K562 (cell line): ENCODE data around the gene CENPN. TPM values are rescaled to one million over a fixed set of nuclear protein-coding genes. Genes with fewer than 3 reads are reported as not detected.

ENCODE experiments used
- ARID3B ChIP-seq: fragments of 250-450 bp; sonication (Bioruptor Pico); IDR thresholded peaks from 2 replicates; pipeline ENCODE4 v1.4.0; 2020; ENCODE audit warnings: borderline replicate concordance
- ATF1 ChIP-seq, 2 experiments: fragments of 450-650 bp in 1 of 2; IDR thresholded peaks; 2 replicates each; pipeline ENCODE4 v1.6.1; 2016; ENCODE audit warnings: missing compliant biosample characterization in 1 of 2, missing genetic modification characterization in 1 of 2
- CC2D1A ChIP-seq: fragments of 450-650 bp; IDR thresholded peaks from 2 replicates; pipeline ENCODE4 v1.6.1; 2017; ENCODE audit warnings: mild to moderate bottlenecking
- E2F3 ChIP-seq: fragments of 250-450 bp; sonication (Bioruptor Pico); IDR thresholded peaks from 2 replicates; pipeline ENCODE4 v1.4.0; 2020; ENCODE audit warnings: mild to moderate bottlenecking
- FOXJ3 ChIP-seq: sonication (generic); formaldehyde crosslinking; IDR thresholded peaks from 2 replicates; pipeline ENCODE4 v1.4.0; 2020; ENCODE audit warnings: mild to moderate bottlenecking, missing genetic modification reagents
- HDGF ChIP-seq: fragments of 450-650 bp; IDR thresholded peaks from 2 replicates; pipeline ENCODE4 v1.6.1; 2016
- HIVEP1 ChIP-seq: fragments of 250-450 bp; sonication (Bioruptor Pico); IDR thresholded peaks from 2 replicates; pipeline ENCODE4 v1.4.0; 2020; ENCODE audit warnings: mild to moderate bottlenecking
- MLLT1 ChIP-seq, 2 experiments: fragments of 450-650 bp; IDR thresholded peaks; 2 replicates each; pipeline ENCODE4 v1.6.1; 2016
- PURB ChIP-seq: sonication (generic); formaldehyde crosslinking; IDR thresholded peaks from 2 replicates; pipeline ENCODE4 v1.9.0; 2021; ENCODE audit warnings: low read depth, mild to moderate bottlenecking, missing genetic modification reagents
- RUNX1 ChIP-seq: sonication (generic); IDR thresholded peaks from 2 replicates; pipeline ENCODE4 v1.6.1; 2016; ENCODE audit warnings: antibody characterized with exemption, low read depth
- SRF ChIP-seq, 2 experiments: fragments of 250-450, 450-650 bp in 1 of 2; sonication (Bioruptor Pico) in 1 of 2; sonication (generic) in 1 of 2; formaldehyde crosslinking; IDR thresholded peaks; 2 replicates each; pipeline versions ENCODE4 v1.5.0 to v1.5.1; 2020 to 2022; ENCODE audit warnings: mild to moderate bottlenecking in 1 of 2, missing genetic modification reagents in 1 of 2
- TBL1XR1 ChIP-seq, 2 experiments: IDR thresholded peaks; 2 replicates each; pipeline ENCODE4 v1.6.1; 2012; ENCODE audit warnings: improper control_type of control experiment in 2 of 2, low read length in 2 of 2, mild to moderate bottlenecking in 1 of 2
- TFE3 ChIP-seq: fragments of 450-650 bp; formaldehyde crosslinking; IDR thresholded peaks from 2 replicates; pipeline ENCODE4 v1.4.0; 2020; ENCODE audit warnings: mild to moderate bottlenecking, mixed read lengths
- ZBTB12 ChIP-seq: fragments of 250-450 bp; sonication (Bioruptor Pico); IDR thresholded peaks from 2 replicates; pipeline ENCODE4 v1.4.0; 2020
- ZFPM2 ChIP-seq: fragments of 250-450 bp; sonication (Bioruptor Pico); IDR thresholded peaks from 2 replicates; pipeline ENCODE4 v1.5.1; 2022; ENCODE audit warnings: mild to moderate bottlenecking
- ZNF143 ChIP-seq: sonication (generic); formaldehyde crosslinking; IDR thresholded peaks from 2 replicates; pipeline ENCODE4 v1.9.0; 2022; ENCODE audit warnings: mild to moderate bottlenecking, missing genetic modification reagents
- ZNF197 ChIP-seq: fragments of 200-800 bp; sonication (Bioruptor generic); IDR thresholded peaks from 2 replicates; pipeline ENCODE4 v1.6.1; 2016; ENCODE audit warnings: low read depth, missing genetic modification characterization, missing compliant biosample characterization
- ZNF77 ChIP-seq: fragments of 250-450 bp; sonication (Bioruptor Pico); IDR thresholded peaks from 2 replicates; pipeline ENCODE4 v1.5.0; 2020
- ZNF830 ChIP-seq: fragments of 250-450 bp; sonication (Bioruptor Pico); IDR thresholded peaks from 2 replicates; pipeline ENCODE4 v1.5.0; 2021; ENCODE audit warnings: mild to moderate bottlenecking
- polyA plus RNA-seq, 8 experiments: library from polyadenylated mRNA; depleted of rRNA in 4 of 8; stranded (reverse) in 5 of 8; unstranded in 3 of 8; fragments of >200 nt; fragmentation: Nextera tagmentation in 2 of 8; fragmentation: Illumina TruSeq in 1 of 8; extraction: Ambion mirVana in 2 of 8; extraction: Trizol in 1 of 8; gene quantifications; 2 replicates each; pipeline versions ENCODE4 v1.2.1 to v1.2.3, GENCODE V29; 2011 to 2014; ENCODE audit warnings: inconsistent platforms in 1 of 8, missing spikeins in 1 of 8
- total RNA-seq, 7 experiments: library from RNA; depleted of rRNA in 6 of 7; stranded (reverse); fragments of >200 nt in 6 of 7; fragmentation: Illumina TruSeq in 2 of 7; extraction: Trizol in 2 of 7; gene quantifications; 2 replicates each; pipeline versions ENCODE4 v1.2.1 to v1.2.3, GENCODE V29; 2011 to 2021; ENCODE audit warnings: low replicate concordance in 1 of 7

The CENPN gene
- total and polyA plus RNA-seq, 9 of the 15 experiments (the other 6 are each of a cell fraction or from before 2014, with no cell fraction given) = 92.3 to 384 (median 140) TPM

GRCh38 chr16:81006211-81006812 is 702 bp upstream of the CENPN start (continued):
- TF ChIP-seq ARID3B (CRISPR knock-in tag) (no peak), RUNX1 (no peak), E2F3 (CRISPR knock-in tag) (no peak), ZBTB12 (CRISPR knock-in tag) (no peak), TFE3 (CRISPR knock-in tag) (no peak), ZNF77 (no peak), ATF1 (CRISPR knock-in tag; IDR thresholded peaks at IDR 0.05) (no peak), ATF1 (tag; IDR thresholded peaks at IDR 0.05) (no peak), PURB (CRISPR knock-in tag) (no peak), CC2D1A (no peak), FOXJ3 (no peak), ZNF143 (CRISPR knock-in tag) (no peak), ZNF830 (peak; percentile 78), ZNF197 (CRISPR knock-in tag) (no peak), MLLT1 (IDR thresholded peaks at IDR 0.05) (no peak), TBL1XR1 (IDR thresholded peaks at IDR 0.05; ENCODE audit: low read length in 2 of 2) (no peak), HIVEP1 (CRISPR knock-in tag) (no peak), SRF (CRISPR knock-in tag; IDR thresholded peaks at IDR 0.05) (0 out of 4 replicates have a peak, but pooled peaks of 1 of the 2 experiments have one; percentile 17), HDGF (no peak), ZFPM2 (CRISPR knock-in tag) (no peak; the same call in 1 of the 2 replicates)
